Measurements from ENCODE around the gene NASP. TPM values are rescaled to one million over a fixed set of nuclear protein-coding genes. Genes with fewer than 3 reads are reported as not detected.

Gene NASP
- total and polyA plus RNA-seq, 2 of the 13 experiments (the other 11 are each of a cell fraction or from before 2014, with no cell fraction given), result 132 to 256 TPM

- Histone ChIP-seq H3K36me3 (replicated peaks in 1 of 2; ENCODE audit: control insufficient read depth in 1 of 2, insufficient read depth in 2 of 2, low read length in 2 of 2) (peaks cover 20 to 75% of the 10 kb centered on the region in 2 experiments), H2AFZ (ENCODE audit: low read length) (no peak overlapping the region), H3K9ac (ENCODE audit: insufficient read depth, low read depth, low read length) (no peak overlapping the region), H3K27ac (ENCODE audit: extremely low read length, insufficient read depth, low read length) (no peak overlapping the region), H3K4me2 (ENCODE audit: low read depth, low read length) (no peak overlapping the region), H3K4me1 (ENCODE audit: insufficient read depth, low read length) (no peaks in the 10 kb centered on the region), H3K9me3 (ENCODE audit: low read length) (no peaks in the 10 kb centered on the region), H3K27me3 (ENCODE audit: control insufficient read depth in 1 of 2, insufficient read depth in 2 of 2, low read length in 2 of 2) (no peaks in the 10 kb centered on the region), H4K20me1 (ENCODE audit: insufficient read depth, low read length) (peaks cover 3% of the 10 kb centered on the region; the same call in 1 of the 2 replicates), H3K79me2 (ENCODE audit: insufficient read depth, low read length) (no peaks in the 10 kb centered on the region), H3K4me3 (replicated peaks in 1 of 3; ENCODE audit: insufficient read depth in 1 of 3, low read depth in 2 of 3, low read length in 3 of 3) (no peak overlapping the region)
- ChIA-PET CTCF (ENCODE audit: low intra/inter-chr PET ratio, low total read pairs) (no interaction called here), POLR2A (no interaction called here)
- BruUV-seq (replicated peaks), result no TSS peak
- DNase-seq (ENCODE audit: low spot score) (no peak), FAIRE-seq (no peak), ATAC-seq (no peak)
- intact Hi-C loops (cut with micrococcal nuclease; ENCODE audit: unreplicated experiment), result no loop called here
- TF ChIP-seq ZNF326 (CRISPR knock-in tag; IDR thresholded peaks at IDR 0.05; ENCODE audit: borderline replicate concordance) (no peak), RCOR2 (CRISPR knock-in tag; IDR thresholded peaks at IDR 0.05) (no peak), PCBP2 (optimal IDR thresholded peaks at IDR 0.05; ENCODE audit: low read depth, low read length, poor library complexity, severe bottlenecking) (no peak), ZSCAN20 (CRISPR knock-in tag; IDR thresholded peaks at IDR 0.05; ENCODE audit: borderline replicate concordance) (no peak), SALL2 (CRISPR knock-in tag; IDR thresholded peaks at IDR 0.05) (no peak), DRAP1 (CRISPR knock-in tag; IDR thresholded peaks at IDR 0.05) (no peak), ZNF296 (CRISPR knock-in tag; conservative IDR thresholded peaks at IDR 0.05) (no peak), SNAPC5 (CRISPR knock-in tag; IDR thresholded peaks at IDR 0.05; ENCODE audit: borderline replicate concordance) (no peak), PITX1 (CRISPR knock-in tag; IDR thresholded peaks at IDR 0.05) (no peak), ATF5 (CRISPR knock-in tag; IDR thresholded peaks at IDR 0.05; ENCODE audit: low read depth) (no peak), ZNF234 (CRISPR knock-in tag; conservative IDR thresholded peaks at IDR 0.05) (no peak), ZNF577 (CRISPR knock-in tag; IDR thresholded peaks at IDR 0.05; ENCODE audit: borderline replicate concordance, low read depth) (no peak), SP140L (CRISPR knock-in tag; IDR thresholded peaks at IDR 0.05; ENCODE audit: borderline replicate concordance) (no peak), STAG1 (CRISPR knock-in tag; IDR thresholded peaks at IDR 0.05) (no peak), ATM (IDR thresholded peaks at IDR 0.05; ENCODE audit: borderline replicate concordance) (no peak), KLF11 (CRISPR knock-in tag; IDR thresholded peaks at IDR 0.05) (no peak), NFE2 (CRISPR knock-in tag; IDR thresholded peaks at IDR 0.05) (no peak), AKAP8 (CRISPR knock-in tag; IDR thresholded peaks at IDR 0.05) (no peak), PLSCR1 (CRISPR knock-in tag; IDR thresholded peaks at IDR 0.05; ENCODE audit: borderline replicate concordance) (no peak)
- in situ Hi-C loops (cut with HindIII; ENCODE audit: extremely low pct_ligation_motif_present, low pct_unique_long_range_greater_than_20kb), result no loop called here
- WGBS (ENCODE audit: low lambda C conversion rate), result 96% methylated on average over 1 of the region's 1 CpG
Observed at GRCh38 chr1:45630429-45630828, 46.6 kb downstream of the NASP start.

Data from HepG2 (cell line).